Keratinocyte (primary cell): ENCODE measurements around the gene SLC2A11.

ENCODE experiments used
- EZH2 ChIP-seq: IDR thresholded peaks from one replicate; pipeline ENCODE4 v1.6.1; 2012; ENCODE audit warnings: inconsistent platforms, mild to moderate bottlenecking, low read length, moderate library complexity
- TF ChIP-seq, protein P1 (sequence below), 3 experiments: IDR thresholded peaks in 1 of 3; conservative IDR thresholded peaks in 1 of 3; optimal IDR thresholded peaks in 1 of 3; 2 replicates in 2 of 3; 3 replicates in 1 of 3; pipeline versions ENCODE3 to v1.5.1; 2011; ENCODE audit warnings: low read length in 3 of 3, mild to moderate bottlenecking in 3 of 3, moderate library complexity in 2 of 3, control low read depth in 1 of 3, inconsistent platforms in 1 of 3; ENCODE audit not compliant: insufficient read depth in 2 of 3; ENCODE audit errors: extremely low read depth in 1 of 3

DNA sequence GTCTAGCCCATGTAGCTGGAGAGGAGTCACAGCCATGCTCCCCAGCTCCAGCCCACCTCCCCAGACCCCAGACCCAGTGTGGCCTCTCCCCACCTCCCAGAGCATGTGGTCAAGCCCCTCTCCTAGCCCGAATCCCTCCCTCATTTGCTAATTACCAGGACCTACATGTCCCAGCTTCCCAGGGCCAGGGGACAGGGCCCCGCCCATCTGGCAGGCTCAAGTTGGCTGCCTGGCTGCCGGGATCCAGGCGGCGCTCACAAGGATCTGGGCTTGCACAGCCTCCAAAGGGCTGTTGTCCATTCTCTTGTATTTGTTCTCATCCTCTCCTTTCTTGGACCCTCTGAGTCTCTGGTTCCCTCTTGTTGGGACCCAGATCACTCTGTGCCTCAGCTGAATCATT lies 31.9 kb downstream of the SLC2A11 start:
- TF ChIP-seq, protein P1, sequence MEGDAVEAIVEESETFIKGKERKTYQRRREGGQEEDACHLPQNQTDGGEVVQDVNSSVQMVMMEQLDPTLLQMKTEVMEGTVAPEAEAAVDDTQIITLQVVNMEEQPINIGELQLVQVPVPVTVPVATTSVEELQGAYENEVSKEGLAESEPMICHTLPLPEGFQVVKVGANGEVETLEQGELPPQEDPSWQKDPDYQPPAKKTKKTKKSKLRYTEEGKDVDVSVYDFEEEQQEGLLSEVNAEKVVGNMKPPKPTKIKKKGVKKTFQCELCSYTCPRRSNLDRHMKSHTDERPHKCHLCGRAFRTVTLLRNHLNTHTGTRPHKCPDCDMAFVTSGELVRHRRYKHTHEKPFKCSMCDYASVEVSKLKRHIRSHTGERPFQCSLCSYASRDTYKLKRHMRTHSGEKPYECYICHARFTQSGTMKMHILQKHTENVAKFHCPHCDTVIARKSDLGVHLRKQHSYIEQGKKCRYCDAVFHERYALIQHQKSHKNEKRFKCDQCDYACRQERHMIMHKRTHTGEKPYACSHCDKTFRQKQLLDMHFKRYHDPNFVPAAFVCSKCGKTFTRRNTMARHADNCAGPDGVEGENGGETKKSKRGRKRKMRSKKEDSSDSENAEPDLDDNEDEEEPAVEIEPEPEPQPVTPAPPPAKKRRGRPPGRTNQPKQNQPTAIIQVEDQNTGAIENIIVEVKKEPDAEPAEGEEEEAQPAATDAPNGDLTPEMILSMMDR (optimal IDR thresholded peaks at IDR 0.05 in 1 of 3, IDR thresholded peaks at IDR 0.05 in 1 of 3, conservative IDR thresholded peaks at IDR 0.05 in 1 of 3; ENCODE audit: extremely low read depth in 1 of 3, insufficient read depth in 2 of 3, low read length in 3 of 3): no peak
- TF ChIP-seq EZH2: no peak
